Parathyroid adenoma (tissue), 2 donors: Measurements from ENCODE around the gene CDH4.

Experiments
- H2AFZ ChIP-seq: fragments of 300-600 bp; sonication (generic); one replicate; pipeline ENCODE4 v1.7.0; 2017; ENCODE audit warnings: antibody characterized with exemption, mild to moderate bottlenecking
- H3K27ac ChIP-seq: fragments of 300-600 bp; sonication (generic); one replicate; pipeline ENCODE4 v1.7.0; 2017
- H3K27me3 ChIP-seq: fragments of 300-600 bp; sonication (generic); one replicate; pipeline ENCODE4 v1.7.0; 2017; ENCODE audit warnings: low read length; ENCODE audit not compliant: control insufficient read depth, insufficient read depth
- H3K36me3 ChIP-seq: fragments of 300-600 bp; sonication (generic); one replicate; pipeline ENCODE4 v1.7.0; 2017; ENCODE audit warnings: low read length; ENCODE audit not compliant: control insufficient read depth, insufficient read depth
- H3K4me1 ChIP-seq: fragments of 300-600 bp; sonication (generic); one replicate; pipeline ENCODE4 v1.7.0; 2017; ENCODE audit warnings: control low read depth
- H3K4me2 ChIP-seq: fragments of 300-600 bp; sonication (generic); one replicate; pipeline ENCODE4 v1.7.0; 2017; ENCODE audit warnings: low read length
- H3K4me3 ChIP-seq: fragments of 300-600 bp; sonication (generic); one replicate; pipeline ENCODE4 v1.7.0; 2017; ENCODE audit warnings: low read depth, low read length
- H3K79me2 ChIP-seq: fragments of 300-600 bp; sonication (generic); one replicate; pipeline ENCODE4 v1.7.0; 2017; ENCODE audit warnings: control low read depth
- H3K9ac ChIP-seq: fragments of 300-600 bp; sonication (generic); one replicate; pipeline ENCODE4 v1.7.0; 2017; ENCODE audit warnings: mild to moderate bottlenecking
- H3K9me3 ChIP-seq: fragments of 300-600 bp; sonication (generic); one replicate; pipeline ENCODE4 v1.7.0; 2017; ENCODE audit warnings: low read length; ENCODE audit not compliant: control insufficient read depth
- CTCF ChIP-seq: fragments of 300-600 bp; sonication (generic); IDR thresholded peaks from one replicate; pipeline ENCODE4 v1.7.0; 2017; ENCODE audit warnings: antibody characterized with exemption, mild to moderate bottlenecking
- donor health status: primary hyperparathyroidism.

CDH4 gene

GRCh38 chr20:61442075-61442670 lies 190.1 kb downstream of the CDH4 start:
- TF ChIP-seq CTCF = no peak
- no peaks in the 10 kb centered on the region for H3K79me2 ChIP-seq
- H2AFZ ChIP-seq = no peak overlapping the region
- H3K9me3 ChIP-seq = no peaks in the 10 kb centered on the region
- H3K9ac ChIP-seq = no peak overlapping the region
- no peaks in the 10 kb centered on the region for H3K4me1 ChIP-seq
- H3K27me3 ChIP-seq = no peaks in the 10 kb centered on the region
- no peaks in the 10 kb centered on the region for H3K36me3 ChIP-seq
- H3K4me3 ChIP-seq = no peak overlapping the region
- no peak overlapping the region for H3K27ac ChIP-seq
- no peak overlapping the region for H3K4me2 ChIP-seq

GRCh38 chr20:61442718-61443117 lies 190.7 kb downstream of the CDH4 start:
- H3K4me1 ChIP-seq = no peaks in the 10 kb centered on the region
- no peaks in the 10 kb centered on the region for H3K36me3 ChIP-seq
- no peak overlapping the region for H3K27ac ChIP-seq
- H3K4me2 ChIP-seq = no peak overlapping the region
- H3K27me3 ChIP-seq = no peaks in the 10 kb centered on the region
- no peak overlapping the region for H3K9ac ChIP-seq
- no peak overlapping the region for H2AFZ ChIP-seq
- H3K9me3 ChIP-seq = no peaks in the 10 kb centered on the region
- no peak overlapping the region for H3K4me3 ChIP-seq
- TF ChIP-seq CTCF = no peak
- no peaks in the 10 kb centered on the region for H3K79me2 ChIP-seq

GRCh38 chr20:61443443-61444126 lies 191.5 kb downstream of the CDH4 start:
- no peak for TF ChIP-seq CTCF

GRCh38 chr20:61444637-61445036 lies 192.6 kb downstream of the CDH4 start:
- H3K4me2 ChIP-seq = no peak overlapping the region
- H3K36me3 ChIP-seq = no peaks in the 10 kb centered on the region
- no peaks in the 10 kb centered on the region for H3K4me1 ChIP-seq
- H3K9me3 ChIP-seq = no peaks in the 10 kb centered on the region
- H3K79me2 ChIP-seq = no peaks in the 10 kb centered on the region
- no peak for TF ChIP-seq CTCF
- no peak overlapping the region for H3K9ac ChIP-seq
- no peak overlapping the region for H3K4me3 ChIP-seq
- H3K27ac ChIP-seq = no peak overlapping the region
- H3K27me3 ChIP-seq = peaks cover 4% of the 10 kb centered on the region
- H2AFZ ChIP-seq = no peak overlapping the region

More at GRCh38 chr20:61443443-61444126, 191.5 kb downstream of the CDH4 start:
- H3K4me3 ChIP-seq = no peak overlapping the region
- no peak overlapping the region for H3K4me2 ChIP-seq
- no peaks in the 10 kb centered on the region for H3K79me2 ChIP-seq
- no peaks in the 10 kb centered on the region for H3K9me3 ChIP-seq
- H3K27ac ChIP-seq = no peak overlapping the region
- no peak overlapping the region for H2AFZ ChIP-seq
- H3K36me3 ChIP-seq = no peaks in the 10 kb centered on the region
- no peaks in the 10 kb centered on the region for H3K4me1 ChIP-seq
- H3K27me3 ChIP-seq = no peaks in the 10 kb centered on the region
- no peak overlapping the region for H3K9ac ChIP-seq

- H3K9ac ChIP-seq = no peak overlapping the region
- no peaks in the 10 kb centered on the region for H3K79me2 ChIP-seq
- H3K36me3 ChIP-seq = no peaks in the 10 kb centered on the region
- no peaks in the 10 kb centered on the region for H3K4me1 ChIP-seq
- no peak overlapping the region for H2AFZ ChIP-seq
- peaks cover 4% of the 10 kb centered on the region for H3K27me3 ChIP-seq
- H3K4me2 ChIP-seq = no peak overlapping the region
- no peak overlapping the region for H3K4me3 ChIP-seq
- H3K27ac ChIP-seq = no peak overlapping the region
- H3K9me3 ChIP-seq = no peaks in the 10 kb centered on the region
- no peak for TF ChIP-seq CTCF
These were observed 193.1 kb downstream of the CDH4 start for GRCh38 chr20:61445138-61445537.
